Fibroblast of skin of right biceps (primary cell): ENCODE measurements around the gene ZNF699.
"Not testable (repeated sequence)": the region's sequence is repeated elsewhere in the genome, so short reads cannot be mapped to it uniquely, and the experiment has no call there.

Source experiments
- DNase-seq: peaks from one replicate; pipeline ENCODE4 v3.0.0-alpha.2; 2013

The ZNF699 gene

GRCh38 chr19:9309139-9309973, at the start of gene ZNF699:
Gene ZNF699 (minus strand): TSS chr19:9309838. CDS start chr19:9305119, 4,719 bp downstream.
- peak; percentile 98 for DNase-seq

DNA sequence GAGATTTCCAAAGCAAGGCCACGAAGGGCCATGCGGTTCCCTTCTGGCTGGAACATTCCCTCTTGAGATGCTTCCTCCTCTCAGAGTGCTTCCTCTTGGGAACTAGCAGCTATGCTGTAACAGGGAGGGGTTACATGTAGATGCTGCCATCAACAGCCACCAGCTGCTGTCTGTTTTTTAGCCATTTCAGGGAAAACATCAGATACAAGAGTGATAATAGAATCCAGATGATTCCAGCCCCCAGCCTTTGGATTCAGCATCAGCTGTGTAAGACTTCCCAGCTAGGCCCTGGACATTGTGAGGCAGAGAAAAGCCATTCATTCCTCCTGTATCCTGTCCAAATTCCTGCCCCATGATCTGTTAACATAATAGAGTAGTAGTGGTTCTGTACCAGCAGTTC, 45.0 kb upstream of the ZNF699 start:
- DNase-seq, result no peak

DNA sequence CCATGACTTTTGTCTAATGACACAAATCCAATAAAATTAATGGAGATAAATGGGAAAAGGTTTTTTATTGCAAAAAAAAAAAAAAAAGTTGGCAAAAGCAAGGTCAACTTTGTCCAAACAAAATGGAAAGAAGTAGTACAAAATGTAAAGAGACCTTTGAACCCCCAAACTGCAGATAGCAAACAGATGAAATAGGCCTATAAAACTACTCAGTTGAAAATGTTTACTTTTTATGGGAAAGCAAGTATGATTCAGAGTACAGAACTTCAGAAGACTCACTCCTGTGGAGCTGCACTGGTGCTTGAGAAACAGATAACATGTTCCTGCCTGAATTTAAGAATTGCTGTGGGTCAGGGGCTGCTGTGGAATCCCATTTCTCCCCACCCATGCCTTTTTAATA, 43.4 kb upstream of the ZNF699 start:
- DNase-seq, result no peak

DNA sequence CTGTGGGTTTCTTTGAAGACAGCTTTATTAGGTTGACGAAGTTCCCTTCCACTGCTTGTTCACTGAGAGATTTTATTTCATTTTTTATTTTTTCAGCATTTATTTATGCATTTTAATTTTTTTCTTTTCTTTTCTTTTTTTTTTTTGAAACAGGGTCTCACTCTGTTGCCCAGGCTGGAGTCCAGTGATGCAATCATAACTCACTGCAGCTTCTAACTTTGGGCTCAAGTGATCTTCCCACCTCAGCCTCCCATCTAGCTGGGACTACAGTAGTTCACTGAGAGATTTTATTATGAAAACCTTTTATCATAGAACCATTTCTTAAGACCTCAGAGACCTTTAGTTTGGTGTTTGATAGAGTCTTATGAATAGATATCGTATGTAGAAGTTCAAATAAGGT, 42.9 kb upstream of the ZNF699 start:
- no peak for DNase-seq

DNA sequence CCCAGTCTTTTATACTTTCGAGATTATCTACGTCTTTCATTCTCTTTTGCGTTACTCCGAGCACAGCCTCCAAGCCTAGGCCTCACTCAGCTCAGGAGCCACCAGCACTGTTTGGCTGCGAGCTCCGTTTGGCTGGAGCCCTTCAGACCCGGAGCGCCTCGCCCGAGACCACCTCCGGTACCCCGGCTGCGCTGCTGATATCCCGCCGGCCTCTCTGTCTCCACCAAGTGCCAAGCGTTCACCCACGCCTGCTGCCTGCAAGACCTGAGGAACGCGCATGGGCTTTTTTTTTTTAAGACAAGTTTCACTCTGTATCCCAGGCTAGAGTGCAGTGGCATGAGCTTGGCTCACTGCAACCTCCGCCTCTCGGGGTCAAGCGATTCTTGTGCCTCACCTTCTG, 39.0 kb upstream of the ZNF699 start:
- DNase-seq, result no peak

- DNase-seq, result no peak
Observed at GRCh38 chr19:9348253-9348652, 38.6 kb upstream of the ZNF699 start.

GRCh38 chr19:9345005-9345404, 35.4 kb upstream of the ZNF699 start:
- DNase-seq, result no peak

DNA sequence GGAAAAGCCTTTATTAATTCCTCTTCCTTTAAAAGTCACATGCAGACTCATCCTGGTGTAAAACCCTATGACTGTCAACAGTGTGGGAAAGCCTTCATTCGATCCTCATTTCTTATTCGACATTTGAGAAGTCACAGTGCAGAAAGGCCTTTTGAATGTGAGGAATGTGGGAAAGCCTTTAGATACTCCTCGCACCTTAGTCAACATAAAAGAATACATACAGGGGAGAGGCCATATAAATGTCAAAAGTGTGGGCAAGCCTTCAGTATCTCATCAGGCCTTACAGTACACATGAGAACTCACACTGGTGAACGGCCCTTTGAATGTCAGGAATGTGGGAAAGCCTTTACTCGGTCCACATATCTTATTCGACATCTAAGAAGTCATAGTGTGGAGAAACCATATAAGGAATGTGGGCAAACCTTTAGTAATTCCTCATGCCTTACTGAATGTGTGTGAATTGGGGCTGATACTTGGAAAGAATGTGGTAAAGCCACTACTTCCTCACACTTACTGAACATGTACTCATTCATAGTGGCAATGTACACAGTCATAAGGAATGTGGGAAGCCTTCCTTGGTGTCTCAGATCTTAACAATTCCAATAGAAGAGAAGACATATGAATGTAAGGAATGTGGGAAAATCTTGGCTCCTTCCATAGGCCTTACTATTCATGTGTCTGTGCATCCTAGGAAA, 33.1 kb upstream of the ZNF699 start:
- DNase-seq, result no peak

DNA sequence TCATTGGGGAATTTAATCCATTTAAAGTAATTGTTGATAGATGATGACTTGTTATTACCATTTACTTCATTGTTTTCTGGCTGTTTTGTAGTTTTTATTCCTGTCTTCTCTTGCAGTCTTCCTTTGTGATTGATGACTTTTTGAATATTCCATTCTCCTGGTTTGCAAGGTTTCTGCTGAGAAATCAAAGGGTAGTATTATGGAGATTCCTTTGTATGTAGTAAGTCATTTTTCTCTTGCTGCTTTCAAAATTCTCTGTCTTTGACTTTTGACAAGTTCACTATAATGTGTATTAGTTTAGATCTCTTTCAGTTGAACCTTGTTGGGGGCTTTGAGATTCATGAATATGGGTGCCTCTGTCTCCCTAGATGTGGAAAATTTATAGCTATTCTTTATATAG, 20.4 kb upstream of the ZNF699 start:
- DNase-seq, result no peak

GRCh38 chr19:9324584-9324962, 14.9 kb upstream of the ZNF699 start:
- DNase-seq, result no peak

DNA sequence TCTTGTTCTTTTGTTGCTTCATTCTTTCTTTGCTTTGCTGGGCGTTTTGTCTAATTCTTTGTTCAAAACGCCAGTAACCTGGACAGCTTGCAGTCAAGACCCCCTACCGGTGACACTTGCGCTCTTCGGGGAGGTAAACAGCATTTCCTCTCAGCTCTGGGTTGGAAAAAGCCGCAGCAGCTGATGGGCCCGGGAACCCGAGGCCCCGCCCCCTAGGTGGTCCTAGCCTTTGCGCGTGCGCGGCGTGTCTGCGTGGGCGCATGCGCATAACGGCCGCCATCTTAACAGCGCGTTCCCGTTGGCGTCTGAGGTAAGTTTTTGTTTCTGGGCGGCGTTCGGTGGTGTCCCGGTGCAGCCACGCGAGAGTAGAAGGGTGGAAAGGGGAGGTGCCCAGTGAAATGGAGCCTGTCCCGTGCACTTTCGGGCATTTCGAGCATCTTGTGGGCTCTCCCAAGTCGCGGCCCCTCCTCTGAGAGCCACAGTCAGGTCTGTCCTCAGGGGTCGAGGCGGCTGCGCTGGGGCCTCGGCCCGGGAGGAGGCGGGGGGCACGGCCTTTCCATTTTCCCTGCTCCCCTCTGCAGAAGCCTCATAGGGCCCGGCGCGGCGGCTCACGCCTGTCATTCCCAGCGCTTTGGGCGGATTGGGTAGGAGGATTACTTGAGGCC, 14.4 kb upstream of the ZNF699 start, which contains the start of gene ZNF559:
ZNF559 (plus strand) TSS at position 261 of the 665 bp plus-strand sequence. CDS start 14,371 bp downstream, outside the sequence.
- DNase-seq, result peak; percentile 96

- peak; percentile 85 for DNase-seq
Observed at GRCh38 chr19:9323557-9323918, 13.9 kb upstream of the ZNF699 start.

- DNase-seq, result not testable (repeated sequence)
Observed at GRCh38 chr19:9322201-9322600, 12.6 kb upstream of the ZNF699 start.

- DNase-seq, result not testable (repeated sequence)
Observed at GRCh38 chr19:9321756-9322155, 12.1 kb upstream of the ZNF699 start.

DNA sequence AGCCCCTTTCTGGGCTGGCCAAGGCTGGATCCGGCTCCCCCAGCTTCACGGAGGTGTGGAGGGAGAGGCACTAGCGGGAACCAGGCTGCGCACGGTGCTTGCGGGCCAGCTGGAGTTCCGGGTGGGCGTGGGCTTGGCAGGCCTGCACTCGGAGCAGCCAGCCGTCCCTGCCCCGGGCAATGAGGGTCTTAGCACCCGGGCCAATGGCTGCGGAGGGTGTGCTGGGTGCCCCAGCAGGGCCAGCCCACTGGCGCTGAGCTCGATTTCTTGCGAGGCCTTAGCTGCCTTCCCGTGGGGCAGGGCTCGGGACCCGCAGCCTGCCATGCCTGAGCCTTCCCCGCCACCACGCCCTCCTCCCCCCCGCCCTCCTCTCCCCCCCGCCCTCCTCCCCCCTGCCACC, 11.7 kb upstream of the ZNF699 start:
- no peak for DNase-seq

DNA sequence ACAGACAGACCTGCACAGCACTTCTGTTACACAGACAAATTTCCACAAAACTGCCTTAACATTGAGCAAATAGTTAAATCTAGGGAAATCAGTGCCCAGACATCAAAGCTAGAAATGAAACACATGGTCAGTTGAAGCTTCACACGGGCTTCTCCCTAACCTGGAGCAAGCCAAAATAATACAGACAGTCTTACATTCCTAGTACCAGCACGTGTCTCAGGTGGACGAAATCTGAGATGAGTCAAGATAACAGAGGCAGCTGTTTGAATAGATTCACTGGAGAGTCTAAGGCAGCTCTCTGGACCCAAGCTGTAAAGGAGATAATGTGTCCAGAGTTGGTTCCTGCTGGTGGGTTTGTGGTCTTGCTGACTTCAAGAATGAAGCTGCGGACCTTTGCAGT, 4.1 kb upstream of the ZNF699 start:
- no peak for DNase-seq

DNA sequence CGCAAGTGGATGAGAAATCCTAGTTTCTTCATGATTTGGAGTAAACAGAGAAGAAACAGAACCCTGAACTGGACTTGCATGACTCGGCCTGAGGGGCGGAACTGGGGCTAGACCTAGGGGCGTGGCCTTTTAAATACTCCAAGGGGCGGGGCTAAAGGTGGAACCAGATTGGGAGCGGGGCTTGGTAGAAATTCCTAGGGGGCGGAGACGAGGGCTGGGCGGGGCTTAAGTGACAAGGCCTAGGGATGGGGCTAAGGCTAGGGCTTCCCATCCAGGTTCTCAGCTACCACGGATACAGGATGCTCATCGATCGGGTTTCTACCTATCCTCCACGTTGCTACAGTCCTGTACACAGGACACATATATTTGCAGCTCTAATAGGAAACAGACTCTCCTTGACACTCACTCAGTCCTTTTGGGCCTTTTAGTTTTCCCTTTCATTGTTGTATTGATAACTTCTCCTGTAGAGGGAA, 372 bp upstream of the ZNF699 start:
- peak; percentile 91 for DNase-seq

- no peak for DNase-seq
Observed at GRCh38 chr19:9308091-9308770, 1.4 kb downstream of the ZNF699 start.

DNA sequence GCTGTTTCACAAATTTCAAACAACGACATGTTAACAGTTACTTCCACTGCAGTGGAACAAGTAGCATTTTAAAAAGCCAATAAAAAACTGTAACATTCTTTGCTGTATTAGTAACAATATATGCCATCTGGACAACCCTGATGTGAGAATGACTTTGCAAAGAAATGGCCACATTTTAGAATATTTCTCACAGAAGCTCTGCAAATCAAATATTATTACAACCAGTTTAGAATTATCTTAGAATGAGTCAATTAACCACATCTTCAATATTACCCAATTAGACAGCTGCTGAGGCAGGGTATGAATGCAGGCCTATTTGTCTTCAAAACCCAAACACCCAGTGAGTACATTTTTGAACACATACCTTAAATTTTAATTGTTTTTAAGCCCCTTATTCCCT, 3.2 kb downstream of the ZNF699 start:
- peak; percentile 88 for DNase-seq

- DNase-seq, result peak; percentile 20
Observed at GRCh38 chr19:9296336-9296735, 13.3 kb downstream of the ZNF699 start.

- DNase-seq, result peak; percentile 30
Observed at GRCh38 chr19:9295411-9295849, 14.2 kb downstream of the ZNF699 start.

DNA sequence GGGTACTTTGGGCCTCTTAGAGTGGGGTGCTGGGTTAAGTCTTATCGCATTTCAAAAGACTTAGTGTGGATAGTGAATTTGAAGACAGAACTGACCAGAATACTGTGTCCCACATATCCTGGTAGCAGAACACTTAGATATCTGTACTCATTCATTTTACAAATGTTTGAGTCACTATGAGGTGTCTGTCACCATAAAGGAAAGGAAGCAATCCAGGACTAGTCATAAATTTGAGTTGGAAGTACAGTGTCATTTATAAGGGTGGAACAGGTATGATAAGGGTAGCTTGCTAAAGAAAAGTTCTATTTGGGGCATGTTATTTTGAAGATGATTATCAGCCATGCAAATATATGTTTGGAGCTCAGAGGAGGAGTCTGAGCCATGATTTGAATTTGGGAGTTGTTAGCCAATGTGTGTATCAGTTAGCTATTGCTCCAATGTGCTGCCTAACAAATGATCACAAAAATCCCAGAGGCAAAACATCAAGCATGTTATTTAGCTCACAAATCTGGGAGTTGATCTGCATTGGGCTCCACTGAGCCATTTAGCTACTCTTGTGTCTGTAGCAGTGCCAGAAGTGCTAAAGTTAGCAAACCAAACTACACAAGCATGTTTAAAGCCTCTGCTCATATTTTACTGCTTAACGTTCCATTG, 20.3 kb downstream of the ZNF699 start:
- no peak for DNase-seq
